ENCODE results near the gene MSRB2. TPM values are rescaled to one million over a fixed set of nuclear protein-coding genes. Genes with fewer than 3 reads are reported as not detected.

Gene MSRB2
- total RNA-seq, 2 experiments from 2014 or later, result 13.9 to 16.0 TPM

DNA sequence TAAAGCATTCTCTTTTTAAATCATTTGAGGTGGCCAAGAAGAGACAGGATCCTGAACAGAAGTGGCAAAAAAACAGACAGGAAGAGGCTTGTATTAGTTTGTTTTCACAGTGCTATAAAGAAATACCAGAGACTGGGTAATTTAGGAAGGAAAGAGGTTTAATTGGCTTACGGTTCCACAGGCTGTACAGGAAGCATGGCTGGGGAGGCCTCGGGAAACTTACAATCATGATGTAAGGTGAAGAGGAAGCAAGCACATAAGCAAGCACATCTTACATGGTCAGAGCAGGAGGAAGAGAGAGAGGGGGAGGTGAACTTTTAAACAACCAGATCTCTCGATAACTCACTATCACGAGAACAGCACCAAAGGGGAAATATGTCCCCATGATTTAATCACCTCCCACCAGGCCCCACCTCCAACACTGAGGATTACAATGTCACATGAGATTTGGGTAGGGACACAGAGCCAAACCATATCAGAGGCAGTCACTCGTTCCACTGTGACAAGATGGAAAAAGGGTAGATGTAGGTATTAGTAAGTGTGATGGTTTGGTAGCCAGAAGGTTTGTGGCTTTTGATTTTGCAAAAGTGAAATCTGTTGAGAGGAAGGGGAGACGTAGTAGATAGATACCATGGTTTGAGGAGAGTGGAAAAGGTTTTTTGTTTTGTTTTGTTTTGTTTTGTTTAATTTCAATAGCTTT is 5.1 kb downstream of the MSRB2 start:
- no peak overlapping the region for H3K27ac Mint-ChIP-seq
- H3K27me3 Mint-ChIP-seq (ENCODE audit: low read depth), result no peaks in the 10 kb centered on the region
- H3K4me1 Mint-ChIP-seq (ENCODE audit: low read depth), result peaks cover 42% of the 10 kb centered on the region
- CTCF ChIA-PET, result no interaction called here
- H3K4me3 Mint-ChIP-seq, result peak overlapping the region; percentile 26
- peak; percentile 27 for DNase-seq
- peaks cover 20% of the 10 kb centered on the region for H3K36me3 Mint-ChIP-seq (ENCODE audit: low read depth)
- intact Hi-C loops (cut with micrococcal nuclease), result no loop called here
- H3K9me3 Mint-ChIP-seq, result peaks cover 12% of the 10 kb centered on the region

DNA sequence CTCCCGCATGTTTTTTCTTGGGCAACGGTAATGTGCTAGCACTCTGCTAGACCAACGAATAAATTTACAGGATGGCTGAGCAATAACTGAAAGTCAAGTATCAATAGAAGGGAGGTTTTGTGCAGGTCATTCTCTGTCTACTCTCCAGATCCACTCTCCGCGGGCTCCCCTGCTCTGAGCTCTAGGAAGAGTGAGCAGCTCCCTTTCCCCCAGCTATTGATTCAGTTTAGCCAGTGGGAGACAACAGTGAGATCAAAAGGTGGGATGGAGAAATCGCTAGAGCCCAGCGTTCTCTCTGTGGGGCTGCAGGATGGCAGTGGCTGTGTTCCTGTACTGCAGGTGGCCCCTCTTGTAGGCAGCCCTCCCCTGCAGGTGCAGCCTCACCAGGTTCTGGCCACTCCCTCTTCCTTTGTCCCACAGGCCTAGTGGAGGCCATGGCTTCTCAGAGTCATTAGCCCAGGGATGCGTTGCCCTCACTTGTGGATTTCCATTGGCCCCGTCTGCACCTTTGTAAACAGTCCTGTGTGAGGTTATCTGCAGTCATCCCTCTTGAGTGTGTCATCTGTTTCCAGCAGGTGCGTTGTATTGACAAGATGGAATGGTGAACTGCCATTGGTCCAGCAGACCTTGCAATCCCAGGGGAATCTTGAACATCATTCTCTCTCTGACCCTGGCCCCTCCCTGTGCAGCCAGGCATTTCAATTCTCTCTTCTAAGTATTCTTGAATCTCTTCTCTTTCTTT is 11.1 kb downstream of the MSRB2 start:
- H3K4me3 Mint-ChIP-seq, result no peak overlapping the region
- H3K4me1 Mint-ChIP-seq (ENCODE audit: low read depth), result no peaks in the 10 kb centered on the region
- CTCF ChIA-PET, result no interaction called here
- H3K27me3 Mint-ChIP-seq (ENCODE audit: low read depth), result no peaks in the 10 kb centered on the region
- intact Hi-C loops (cut with micrococcal nuclease), result no loop called here
- peaks cover 25% of the 10 kb centered on the region for H3K36me3 Mint-ChIP-seq (ENCODE audit: low read depth)
- DNase-seq, result no peak
- H3K27ac Mint-ChIP-seq, result no peak overlapping the region
- H3K9me3 Mint-ChIP-seq, result no peaks in the 10 kb centered on the region

DNA sequence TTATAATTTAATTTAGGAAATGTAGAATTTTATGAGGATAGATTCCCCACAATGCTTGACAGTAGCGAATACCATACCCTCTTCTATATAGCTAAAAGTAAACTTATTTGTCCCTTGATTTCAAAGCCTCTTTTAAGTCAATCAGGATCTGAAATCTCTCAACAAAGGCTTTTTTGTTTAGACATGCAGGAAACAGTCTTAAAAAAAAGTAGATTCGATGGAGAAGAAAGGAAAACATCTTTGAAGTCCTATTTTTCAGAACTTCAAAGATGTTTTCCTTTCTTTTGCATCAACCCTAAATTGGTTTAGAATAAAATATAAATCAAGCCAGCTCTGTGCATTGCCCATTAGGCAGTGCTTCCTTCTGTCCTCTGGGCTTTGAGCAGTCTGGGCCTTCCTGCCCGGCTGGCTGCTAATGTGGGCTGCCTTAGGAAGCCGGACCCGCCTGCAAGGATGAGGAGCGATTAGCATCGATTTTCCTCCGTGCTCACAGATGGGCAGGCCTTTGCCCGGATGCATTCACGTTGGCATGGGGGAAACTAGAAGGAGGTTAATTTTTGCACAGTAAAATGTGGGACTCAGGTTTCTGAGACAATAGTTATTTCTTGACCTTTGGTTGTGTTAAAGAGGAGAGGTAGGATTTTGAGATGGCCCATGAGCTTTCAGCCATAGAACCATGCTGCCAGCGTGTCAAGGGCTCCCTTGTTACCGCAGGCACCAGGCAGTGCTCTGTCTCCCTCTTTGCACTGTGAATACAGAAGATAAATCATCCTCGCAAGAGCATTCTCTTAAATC is 15.5 kb downstream of the MSRB2 start:
- CTCF ChIA-PET, result interaction anchor here (0.5 to 0.6 kb wide), 2 partner anchors 922 to 1089 kb away, joined by 3 to 6 read pairs; no protein-coding TSS in a partner anchor
- no peak overlapping the region for H3K4me3 Mint-ChIP-seq
- DNase-seq, result no peak
- no peaks in the 10 kb centered on the region for H3K27me3 Mint-ChIP-seq (ENCODE audit: low read depth)
- H3K4me1 Mint-ChIP-seq (ENCODE audit: low read depth), result no peaks in the 10 kb centered on the region
- intact Hi-C loops (cut with micrococcal nuclease), result no loop called here
- peaks cover 23% of the 10 kb centered on the region for H3K36me3 Mint-ChIP-seq (ENCODE audit: low read depth)
- no peaks in the 10 kb centered on the region for H3K9me3 Mint-ChIP-seq
- H3K27ac Mint-ChIP-seq, result no peak overlapping the region

DNA sequence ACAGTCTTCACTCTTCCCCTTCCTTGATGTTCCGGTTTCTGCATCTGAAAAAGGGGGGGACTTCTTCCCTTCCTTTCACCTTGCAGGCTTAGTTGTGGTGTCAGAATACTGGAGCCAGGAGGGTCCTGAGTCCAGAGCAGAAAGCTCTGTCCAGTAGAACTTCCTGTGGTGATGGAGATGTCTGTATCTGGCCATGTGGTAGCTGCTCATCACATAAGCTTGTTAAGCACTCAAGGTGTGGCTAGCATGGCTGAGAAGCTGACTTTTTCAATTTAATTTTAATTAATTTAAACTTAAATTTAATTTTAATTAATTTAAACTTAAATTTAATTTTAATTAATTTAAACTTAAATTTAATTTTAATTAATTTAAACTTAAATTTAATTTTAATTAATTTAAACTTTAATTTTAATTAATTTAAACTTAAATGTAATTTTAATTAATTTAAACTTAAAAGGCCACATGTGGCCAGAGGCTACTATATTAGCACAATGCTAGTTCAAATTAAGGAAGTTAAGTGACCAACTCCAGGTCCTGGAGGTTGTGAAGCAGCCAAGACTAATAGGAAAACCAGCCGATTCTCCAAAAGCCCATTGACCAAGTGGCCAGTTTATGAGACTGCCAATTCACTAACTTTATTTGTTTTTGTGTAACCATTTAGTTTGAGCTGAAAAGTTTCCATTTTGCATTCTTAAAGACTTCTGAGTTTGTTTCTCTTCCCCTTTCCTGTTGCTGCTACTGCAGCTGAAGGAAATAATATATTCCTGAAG is 16.3 kb downstream of the MSRB2 start:
- no peaks in the 10 kb centered on the region for H3K4me1 Mint-ChIP-seq (ENCODE audit: low read depth)
- CTCF ChIA-PET, result interaction anchor here (0.5 kb wide), 1 partner anchor 922 kb away, joined by 6 read pairs; no protein-coding TSS in a partner anchor
- H3K27ac Mint-ChIP-seq, result no peak overlapping the region
- H3K9me3 Mint-ChIP-seq, result no peaks in the 10 kb centered on the region
- DNase-seq, result no peak
- H3K4me3 Mint-ChIP-seq, result no peak overlapping the region
- intact Hi-C loops (cut with micrococcal nuclease), result no loop called here
- peaks cover 23% of the 10 kb centered on the region for H3K36me3 Mint-ChIP-seq (ENCODE audit: low read depth)
- H3K27me3 Mint-ChIP-seq (ENCODE audit: low read depth), result no peaks in the 10 kb centered on the region

DNA sequence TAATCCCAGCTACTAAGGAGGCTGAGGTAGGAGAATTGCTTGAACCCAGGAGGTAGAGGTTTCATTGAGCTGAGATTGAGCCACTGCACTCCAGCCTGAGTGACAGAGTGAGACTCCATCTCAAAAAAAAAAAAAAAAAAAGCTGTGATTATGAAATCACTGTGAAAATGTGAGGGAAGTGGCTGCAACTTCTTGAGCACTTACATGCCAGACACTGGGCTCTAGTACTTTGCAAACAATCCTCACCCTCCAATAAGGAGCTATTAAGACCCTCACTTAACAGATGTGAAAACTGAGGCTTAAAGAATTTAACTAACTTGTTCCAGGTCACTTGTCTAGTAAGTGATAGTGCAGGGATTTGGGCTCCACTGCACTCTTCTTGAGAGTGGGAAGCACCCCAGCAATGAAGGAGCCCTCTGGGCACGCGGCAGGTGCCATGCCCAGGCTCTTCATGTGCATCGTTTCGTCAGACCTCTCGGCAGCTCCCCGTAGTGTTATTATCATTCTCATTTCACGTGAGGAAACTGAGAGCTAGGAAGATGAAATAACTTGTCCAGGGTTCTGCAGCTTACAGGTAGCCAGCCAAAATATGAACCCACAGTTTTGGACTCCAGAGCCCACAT is 19.0 kb downstream of the MSRB2 start:
- H3K4me3 Mint-ChIP-seq, result no peak overlapping the region
- DNase-seq, result no peak

DNA sequence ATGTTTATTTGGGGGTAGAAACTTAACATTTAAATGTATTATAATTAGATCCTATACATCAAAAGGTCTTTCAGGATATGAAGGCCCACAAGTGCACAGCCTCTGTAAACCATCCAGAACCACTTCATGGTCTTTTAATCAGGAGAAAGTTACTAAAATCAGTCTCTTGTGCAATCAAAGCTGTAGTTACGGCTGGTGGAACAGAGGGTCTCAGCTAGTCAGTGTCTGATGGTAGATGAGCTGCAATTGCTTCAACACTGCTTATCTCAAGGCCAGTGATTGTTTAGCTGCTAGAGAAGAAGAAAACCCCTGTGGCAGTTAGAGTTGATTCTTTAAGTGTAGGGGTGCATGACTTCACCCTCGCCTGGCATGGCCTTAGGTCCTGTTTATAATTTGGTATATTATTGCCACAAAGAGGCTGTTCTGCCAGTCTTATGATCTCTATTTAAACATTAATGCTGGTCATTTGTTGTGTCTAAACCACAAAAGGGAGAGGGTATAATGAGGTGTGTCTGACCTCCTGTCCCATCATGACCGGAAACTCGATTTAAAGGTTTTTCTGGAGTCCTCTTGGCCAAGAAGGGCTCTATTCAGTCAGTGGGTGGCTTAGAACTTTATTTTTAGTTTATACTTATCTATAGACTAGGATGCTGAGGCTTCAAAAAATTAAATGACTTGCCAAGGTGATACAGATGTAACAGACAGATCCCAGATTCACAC is 21.3 kb downstream of the MSRB2 start:
- intact Hi-C loops (cut with micrococcal nuclease), result no loop called here
- CTCF ChIA-PET, result no interaction called here
- H3K36me3 Mint-ChIP-seq (ENCODE audit: low read depth), result peaks cover 26% of the 10 kb centered on the region
- no peak overlapping the region for H3K27ac Mint-ChIP-seq
- no peaks in the 10 kb centered on the region for H3K4me1 Mint-ChIP-seq (ENCODE audit: low read depth)
- no peak overlapping the region for H3K4me3 Mint-ChIP-seq
- DNase-seq, result no peak
- H3K27me3 Mint-ChIP-seq (ENCODE audit: low read depth), result no peaks in the 10 kb centered on the region
- H3K9me3 Mint-ChIP-seq, result no peaks in the 10 kb centered on the region

More for the DNA sequence above, 19.0 kb downstream of the MSRB2 start:
- peaks cover 25% of the 10 kb centered on the region for H3K36me3 Mint-ChIP-seq (ENCODE audit: low read depth)
- H3K27ac Mint-ChIP-seq, result no peak overlapping the region
- H3K27me3 Mint-ChIP-seq (ENCODE audit: low read depth), result no peaks in the 10 kb centered on the region
- CTCF ChIA-PET, result interaction anchor here (0.6 kb wide), 2 partner anchors 189 to 453 kb away, joined by 4 to 5 read pairs; no protein-coding TSS in a partner anchor
- H3K9me3 Mint-ChIP-seq, result no peaks in the 10 kb centered on the region
- intact Hi-C loops (cut with micrococcal nuclease), result no loop called here
- H3K4me1 Mint-ChIP-seq (ENCODE audit: low read depth), result no peaks in the 10 kb centered on the region

DNA sequence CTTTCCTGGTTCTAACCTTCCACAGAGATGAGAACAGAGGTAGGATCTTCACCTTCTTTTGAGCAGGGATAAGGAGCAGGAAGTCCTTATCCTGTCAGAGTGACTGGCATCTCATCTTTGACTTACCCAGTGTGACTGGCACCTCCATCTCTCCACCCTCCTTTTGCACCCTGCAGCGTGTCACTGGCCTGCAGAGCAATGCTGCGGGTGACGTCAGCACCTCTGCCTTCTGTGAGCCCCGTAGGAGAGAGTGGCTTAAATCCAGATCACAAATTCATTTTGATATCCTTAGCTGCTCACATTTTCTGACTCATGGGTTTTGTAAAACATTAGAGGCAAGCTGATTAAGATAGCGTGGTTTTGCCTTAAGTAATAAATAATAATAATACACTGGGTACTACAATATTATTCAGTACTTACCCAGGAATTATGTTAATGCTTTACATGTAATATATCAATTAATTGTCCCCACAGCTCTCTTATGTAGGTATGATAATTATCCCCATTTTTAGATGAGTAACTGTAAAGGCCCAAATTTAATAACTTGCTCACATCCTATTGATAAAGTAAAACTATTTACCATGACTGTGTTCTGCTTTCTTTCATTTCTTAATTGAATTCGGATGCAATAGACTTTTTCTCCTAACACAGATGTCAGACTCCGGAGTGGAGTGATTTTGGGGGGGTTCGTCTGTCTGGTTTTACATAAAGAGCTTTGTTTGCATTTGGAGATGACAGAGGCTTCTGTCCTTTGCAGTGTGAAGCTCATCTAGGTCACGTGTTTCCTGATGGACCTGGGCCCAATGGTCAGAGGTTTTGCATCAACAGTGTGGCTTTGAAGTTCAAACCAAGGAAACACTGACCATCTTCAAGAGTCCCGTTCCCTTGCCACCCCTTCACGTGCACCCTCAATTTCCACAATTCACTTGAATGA is 24.9 kb downstream of the MSRB2 start:
- H3K27ac Mint-ChIP-seq, result no peak overlapping the region
- no peaks in the 10 kb centered on the region for H3K4me1 Mint-ChIP-seq (ENCODE audit: low read depth)
- no peak overlapping the region for H3K4me3 Mint-ChIP-seq

DNA sequence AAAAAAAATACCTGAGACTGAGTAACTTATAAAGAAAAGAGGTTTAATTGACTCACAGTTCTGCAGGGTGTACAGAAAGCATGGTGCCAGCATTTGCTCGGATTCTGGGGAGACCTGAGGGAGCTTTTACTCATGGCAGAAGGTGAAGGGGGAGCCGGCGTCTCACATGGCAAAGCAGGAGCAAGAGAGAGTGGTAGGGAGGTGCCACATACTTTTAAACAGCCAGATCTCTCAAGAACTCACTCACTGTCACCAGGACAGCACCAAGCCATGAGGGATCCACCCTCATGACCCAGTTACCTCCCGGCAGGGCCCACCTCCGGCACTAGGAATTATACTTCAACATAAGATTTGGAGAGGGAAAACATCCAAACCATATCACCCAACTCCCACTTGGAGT is 25.8 kb downstream of the MSRB2 start:
- Mint-ChIP-seq H3K27ac (no peak overlapping the region), H3K9me3 (peaks cover 5% of the 10 kb centered on the region)

More for the DNA sequence above, 24.9 kb downstream of the MSRB2 start:
- no peaks in the 10 kb centered on the region for H3K27me3 Mint-ChIP-seq (ENCODE audit: low read depth)
- intact Hi-C loops (cut with micrococcal nuclease), result no loop called here
- H3K36me3 Mint-ChIP-seq (ENCODE audit: low read depth), result peaks cover 19% of the 10 kb centered on the region
- no peak for DNase-seq
- H3K9me3 Mint-ChIP-seq, result peaks cover 5% of the 10 kb centered on the region
- CTCF ChIA-PET, result no interaction called here

DNA sequence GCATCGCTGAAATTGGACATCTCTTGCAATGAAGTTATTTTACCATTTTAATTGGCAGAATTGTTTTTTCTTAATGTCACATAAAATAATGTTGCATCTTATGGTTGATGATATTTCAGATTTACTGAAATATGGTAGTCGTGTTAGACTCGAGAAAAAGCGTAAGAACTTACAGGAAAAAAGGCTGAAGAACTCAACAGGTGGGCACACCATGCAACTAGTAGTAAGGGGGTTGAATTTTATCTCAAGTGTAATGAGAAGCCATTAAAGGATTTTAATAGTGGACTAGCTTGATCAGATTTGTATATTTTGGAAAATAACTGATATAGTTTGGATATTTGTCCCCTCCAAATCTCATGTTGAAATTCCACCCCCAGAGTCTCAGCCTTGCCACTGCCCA is 41.1 kb downstream of the MSRB2 start:
- DNase-seq, result no peak
- Mint-ChIP-seq H3K9me3 (peaks cover 11% of the 10 kb centered on the region), H3K27ac (no peak overlapping the region), H3K36me3 (ENCODE audit: low read depth) (peaks cover 2% of the 10 kb centered on the region), H3K27me3 (ENCODE audit: low read depth) (no peaks in the 10 kb centered on the region), H3K4me1 (ENCODE audit: low read depth) (no peaks in the 10 kb centered on the region), H3K4me3 (no peak overlapping the region)
- intact Hi-C loops (cut with micrococcal nuclease), result no loop called here
- CTCF ChIA-PET, result no interaction called here

More for the DNA sequence above, 25.8 kb downstream of the MSRB2 start:
- no peaks in the 10 kb centered on the region for H3K27me3 Mint-ChIP-seq (ENCODE audit: low read depth)
- intact Hi-C loops (cut with micrococcal nuclease), result no loop called here
- no peaks in the 10 kb centered on the region for H3K4me1 Mint-ChIP-seq (ENCODE audit: low read depth)
- no peak overlapping the region for H3K4me3 Mint-ChIP-seq
- CTCF ChIA-PET, result no interaction called here
- H3K36me3 Mint-ChIP-seq (ENCODE audit: low read depth), result peaks cover 19% of the 10 kb centered on the region
- no peak for DNase-seq

DNA sequence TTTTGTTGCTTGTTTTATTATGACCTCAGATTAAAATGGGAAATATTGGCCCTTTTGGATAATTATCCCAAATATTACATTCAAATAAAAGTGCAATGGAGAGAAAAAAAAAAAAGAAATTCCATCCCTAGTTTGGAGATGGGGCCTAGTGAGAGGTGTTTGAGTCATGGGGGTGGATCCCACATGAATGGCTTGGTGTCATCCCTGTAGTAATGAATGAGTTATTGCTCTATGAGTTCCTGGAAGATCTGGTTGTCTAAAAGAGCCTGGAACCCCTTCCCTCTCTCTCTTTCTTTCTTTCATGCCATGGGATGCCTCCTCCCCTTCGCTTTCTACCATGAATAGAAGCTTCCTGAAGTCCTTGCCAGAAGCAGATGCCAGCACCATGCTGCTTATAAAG is 44.3 kb downstream of the MSRB2 start:
- no peak for DNase-seq
- Mint-ChIP-seq H3K4me1 (ENCODE audit: low read depth) (no peaks in the 10 kb centered on the region), H3K36me3 (ENCODE audit: low read depth) (no peaks in the 10 kb centered on the region), H3K27me3 (ENCODE audit: low read depth) (no peaks in the 10 kb centered on the region), H3K4me3 (no peak overlapping the region), H3K9me3 (peaks cover 9% of the 10 kb centered on the region), H3K27ac (no peak overlapping the region)
- intact Hi-C loops (cut with micrococcal nuclease), result no loop called here
- CTCF ChIA-PET, result interaction anchor here (1.2 kb wide), 1 partner anchor 19 kb away, joined by 3 read pairs; no protein-coding TSS in a partner anchor

Measured in activated naive CD4-positive, alpha-beta T cell treated with anti-CD3 and anti-CD28 coated beads for 36 hours (primary cell).